Activated naive CD4-positive, alpha-beta T cell treated with anti-CD3 and anti-CD28 coated beads, Interleukin-2, amount 50 U/mL, for 72 hours (primary cell): Measurements from ENCODE around the gene SCCPDH. TPM values are rescaled to one million over a fixed set of nuclear protein-coding genes. Genes with fewer than 3 reads are reported as not detected.

Experiments
- ATAC-seq, 2 donors: fragments of 150-1000 bp; cut with Tn5 transposase; 2 replicates each; pipeline ENCODE4 v1.10.0; 2021; ENCODE audit warnings: mild to moderate bottlenecking in 2 of 2, moderate library complexity in 2 of 2
- DNase-seq, 2 donors: peaks; one replicate each; pipeline ENCODE4 v3.0.0; 2021 to 2022; ENCODE audit warnings: low spot score in 2 of 2
- H3K27ac Mint-ChIP-seq, 2 donors: one replicate each; pipeline ENCODE4 v1.8.0; 2022; ENCODE audit warnings: mild to moderate bottlenecking in 2 of 2, mixed read lengths in 2 of 2
- H3K36me3 Mint-ChIP-seq, 2 donors: one replicate each; pipeline ENCODE4 v1.8.0; 2022; ENCODE audit warnings: mixed read lengths in 2 of 2
- H3K9me3 Mint-ChIP-seq, 2 donors: one replicate each; pipeline ENCODE4 v1.8.0; 2022; ENCODE audit warnings: mixed read lengths in 2 of 2
- total RNA-seq, 2 donors: library from RNA; stranded (reverse); gene quantifications; one replicate each; pipeline ENCODE4 v1.2.3, GENCODE V29; 2022

SCCPDH gene
- total RNA-seq, 2 donors from 2014 or later = 13.5 to 32.3 TPM

GRCh38 chr1:246786606-246787238 is 62.5 kb downstream of the SCCPDH start:
- peaks cover 0 to 11% of the 10 kb centered on the region in 2 donors for H3K36me3 Mint-ChIP-seq
- peaks cover 0 to 4% of the 10 kb centered on the region in 2 donors for H3K9me3 Mint-ChIP-seq
- ATAC-seq = no peak
- no peak overlapping the region for H3K27ac Mint-ChIP-seq
- DNase-seq = no peak

GRCh38 chr1:246787781-246788513 is 63.7 kb downstream of the SCCPDH start:
- Mint-ChIP-seq H3K9me3 (peaks cover 0 to 4% of the 10 kb centered on the region in 2 donors), H3K27ac (no peak overlapping the region), H3K36me3 (peaks cover 0 to 11% of the 10 kb centered on the region in 2 donors)
- DNase-seq (no peak), ATAC-seq (no peak)

GRCh38 chr1:246788895-246789338 is 64.7 kb downstream of the SCCPDH start:
- no peak for DNase-seq
- Mint-ChIP-seq H3K27ac (peak overlapping the region in 1 of 2 donors; percentile 32), H3K9me3 (peaks cover 0 to 4% of the 10 kb centered on the region in 2 donors), H3K36me3 (peaks cover 0 to 11% of the 10 kb centered on the region in 2 donors)
- no peak for ATAC-seq

GRCh38 chr1:246789454-246790339 is 65.5 kb downstream of the SCCPDH start:
- ATAC-seq = no peak
- no peak for DNase-seq
- Mint-ChIP-seq H3K36me3 (peaks cover 0 to 11% of the 10 kb centered on the region in 2 donors), H3K27ac (peak overlapping the region in 1 of 2 donors; percentile 32), H3K9me3 (peaks cover 0 to 4% of the 10 kb centered on the region in 2 donors)

GRCh38 chr1:246790364-246790763 is 66.2 kb downstream of the SCCPDH start:
- Mint-ChIP-seq H3K9me3 (peaks cover 0 to 4% of the 10 kb centered on the region in 2 donors), H3K27ac (no peak overlapping the region), H3K36me3 (peaks cover 0 to 9% of the 10 kb centered on the region in 2 donors)
- DNase-seq (no peak), ATAC-seq (no peak)

GRCh38 chr1:246790833-246791232 is 66.6 kb downstream of the SCCPDH start:
- no peak for DNase-seq
- ATAC-seq = no peak
- H3K27ac Mint-ChIP-seq = no peak overlapping the region
- H3K9me3 Mint-ChIP-seq = peaks cover 0 to 1% of the 10 kb centered on the region in 2 donors
- H3K36me3 Mint-ChIP-seq = peaks cover 0 to 5% of the 10 kb centered on the region in 2 donors

GRCh38 chr1:246791303-246791918 is 67.2 kb downstream of the SCCPDH start:
- Mint-ChIP-seq H3K27ac (no peak overlapping the region), H3K36me3 (no peaks in the 10 kb centered on the region), H3K9me3 (no peaks in the 10 kb centered on the region)
- no peak for DNase-seq
- ATAC-seq = no peak

GRCh38 chr1:246792603-246793002 is 68.4 kb downstream of the SCCPDH start:
- no peak overlapping the region for H3K27ac Mint-ChIP-seq
- ATAC-seq (no peak), DNase-seq (no peak)
- no peaks in the 10 kb centered on the region for H3K9me3 Mint-ChIP-seq
- no peaks in the 10 kb centered on the region for H3K36me3 Mint-ChIP-seq

GRCh38 chr1:246793356-246793896 is 69.2 kb downstream of the SCCPDH start:
- Mint-ChIP-seq H3K36me3 (no peaks in the 10 kb centered on the region), H3K9me3 (no peaks in the 10 kb centered on the region), H3K27ac (no peak overlapping the region)
- ATAC-seq (no peak), DNase-seq (no peak)

GRCh38 chr1:246794048-246794827 is 70.0 kb downstream of the SCCPDH start:
- Mint-ChIP-seq H3K9me3 (no peaks in the 10 kb centered on the region), H3K36me3 (no peaks in the 10 kb centered on the region), H3K27ac (no peak overlapping the region)
- ATAC-seq (no peak), DNase-seq (no peak)

GRCh38 chr1:246794828-246795671 is 70.8 kb downstream of the SCCPDH start:
- Mint-ChIP-seq H3K27ac (no peak overlapping the region), H3K36me3 (no peaks in the 10 kb centered on the region), H3K9me3 (no peaks in the 10 kb centered on the region)
- DNase-seq (no peak), ATAC-seq (no peak)

- Mint-ChIP-seq H3K9me3 (no peaks in the 10 kb centered on the region), H3K36me3 (no peaks in the 10 kb centered on the region), H3K27ac (no peak overlapping the region)
- ATAC-seq (no peak), DNase-seq (no peak)
Measured at GRCh38 chr1:246795906-246796694, 71.9 kb downstream of the SCCPDH start.

- Mint-ChIP-seq H3K27ac (no peak overlapping the region), H3K9me3 (no peaks in the 10 kb centered on the region), H3K36me3 (no peaks in the 10 kb centered on the region)
- ATAC-seq = no peak
- DNase-seq = no peak
Measured at GRCh38 chr1:246797157-246797556, 72.9 kb downstream of the SCCPDH start.

GRCh38 chr1:246797597-246797996 is 73.4 kb downstream of the SCCPDH start:
- no peak for ATAC-seq
- H3K36me3 Mint-ChIP-seq = no peaks in the 10 kb centered on the region
- no peak overlapping the region for H3K27ac Mint-ChIP-seq
- no peak for DNase-seq
- H3K9me3 Mint-ChIP-seq = no peaks in the 10 kb centered on the region
